Measurements from ENCODE around the gene RPL38.

The RPL38 gene

GRCh38 chr17:74235911-74236371, 32.5 kb downstream of the RPL38 start:
- Histone ChIP-seq H3K27me3 (ENCODE audit: control insufficient read depth in 2 of 2, insufficient read depth in 2 of 2, low read length in 2 of 2) (no peaks in the 10 kb centered on the region), H3K9ac (ENCODE audit: low read depth in 1 of 2, low read length in 2 of 2) (no peak overlapping the region), H3K27ac (ENCODE audit: low read depth in 2 of 2, low read length in 2 of 2) (no peak overlapping the region), H3K4me3 (ENCODE audit: low read length in 2 of 2) (no peak overlapping the region), H3K4me1 (ENCODE audit: control insufficient read depth in 2 of 2, insufficient read depth in 2 of 2, low read length in 2 of 2) (no peaks in the 10 kb centered on the region), H3K9me3 (ENCODE audit: control insufficient read depth in 2 of 2, low read length in 2 of 2) (no peaks in the 10 kb centered on the region), H3K36me3 (ENCODE audit: control insufficient read depth in 2 of 2, insufficient read depth in 2 of 2, low read length in 2 of 2) (no peaks in the 10 kb centered on the region)

GRCh38 chr17:74237321-74237720, 33.8 kb downstream of the RPL38 start:
- no peak overlapping the region for H3K9ac ChIP-seq (ENCODE audit: low read depth in 1 of 2, low read length in 2 of 2)
- peaks cover 0 to 2% of the 10 kb centered on the region in 2 donors for H3K27me3 ChIP-seq (ENCODE audit: control insufficient read depth in 2 of 2, insufficient read depth in 2 of 2, low read length in 2 of 2)
- H3K4me3 ChIP-seq (ENCODE audit: low read length in 2 of 2), result no peak overlapping the region
- no peaks in the 10 kb centered on the region for H3K36me3 ChIP-seq (ENCODE audit: control insufficient read depth in 2 of 2, insufficient read depth in 2 of 2, low read length in 2 of 2)
- H3K9me3 ChIP-seq (ENCODE audit: control insufficient read depth in 2 of 2, low read length in 2 of 2), result no peaks in the 10 kb centered on the region
- H3K27ac ChIP-seq (ENCODE audit: low read depth in 2 of 2, low read length in 2 of 2), result no peak overlapping the region
- H3K4me1 ChIP-seq (ENCODE audit: control insufficient read depth in 2 of 2, insufficient read depth in 2 of 2, low read length in 2 of 2), result no peaks in the 10 kb centered on the region

DNA sequence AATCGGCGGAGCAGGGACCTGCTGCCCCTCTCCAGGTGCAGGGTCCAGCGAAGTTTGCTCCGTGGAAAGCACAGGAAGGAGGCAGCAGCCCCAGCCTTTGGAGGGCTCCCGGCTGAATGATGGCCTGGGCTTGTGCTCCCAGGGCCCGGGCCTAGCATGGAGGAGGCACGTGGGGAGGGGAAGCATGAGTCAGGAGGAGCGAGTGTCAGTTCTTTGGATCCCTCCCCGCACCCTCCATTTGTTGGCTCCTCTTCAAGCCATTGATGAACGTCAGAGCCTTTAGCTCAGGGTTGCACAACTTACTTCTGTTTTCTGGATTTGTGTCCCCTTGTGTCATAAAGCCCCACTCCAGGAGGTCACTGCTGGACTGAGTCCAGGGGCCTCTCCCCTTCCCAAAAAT, 35.7 kb downstream of the RPL38 start:
- Histone ChIP-seq H3K9ac (ENCODE audit: low read depth in 1 of 2, low read length in 2 of 2) (no peak overlapping the region), H3K27ac (ENCODE audit: low read depth in 2 of 2, low read length in 2 of 2) (no peak overlapping the region)

GRCh38 chr17:74240618-74241205, 37.2 kb downstream of the RPL38 start:
- Histone ChIP-seq H3K9me3 (ENCODE audit: control insufficient read depth in 2 of 2, low read length in 2 of 2) (no peaks in the 10 kb centered on the region), H3K9ac (ENCODE audit: low read depth in 1 of 2, low read length in 2 of 2) (no peak overlapping the region), H3K36me3 (ENCODE audit: control insufficient read depth in 2 of 2, insufficient read depth in 2 of 2, low read length in 2 of 2) (no peaks in the 10 kb centered on the region), H3K27ac (ENCODE audit: low read depth in 2 of 2, low read length in 2 of 2) (no peak overlapping the region), H3K4me1 (ENCODE audit: control insufficient read depth in 2 of 2, insufficient read depth in 2 of 2, low read length in 2 of 2) (peaks cover 0 to 2% of the 10 kb centered on the region in 2 donors), H3K27me3 (ENCODE audit: control insufficient read depth in 2 of 2, insufficient read depth in 2 of 2, low read length in 2 of 2) (peaks cover 0 to 2% of the 10 kb centered on the region in 2 donors), H3K4me3 (ENCODE audit: low read length in 2 of 2) (no peak overlapping the region)

More for the DNA sequence above, 35.7 kb downstream of the RPL38 start:
- Histone ChIP-seq H3K27me3 (ENCODE audit: control insufficient read depth in 2 of 2, insufficient read depth in 2 of 2, low read length in 2 of 2) (peaks cover 0 to 2% of the 10 kb centered on the region in 2 donors), H3K36me3 (ENCODE audit: control insufficient read depth in 2 of 2, insufficient read depth in 2 of 2, low read length in 2 of 2) (no peaks in the 10 kb centered on the region), H3K9me3 (ENCODE audit: control insufficient read depth in 2 of 2, low read length in 2 of 2) (no peaks in the 10 kb centered on the region), H3K4me1 (ENCODE audit: control insufficient read depth in 2 of 2, insufficient read depth in 2 of 2, low read length in 2 of 2) (no peaks in the 10 kb centered on the region), H3K4me3 (ENCODE audit: low read length in 2 of 2) (no peak overlapping the region)

DNA sequence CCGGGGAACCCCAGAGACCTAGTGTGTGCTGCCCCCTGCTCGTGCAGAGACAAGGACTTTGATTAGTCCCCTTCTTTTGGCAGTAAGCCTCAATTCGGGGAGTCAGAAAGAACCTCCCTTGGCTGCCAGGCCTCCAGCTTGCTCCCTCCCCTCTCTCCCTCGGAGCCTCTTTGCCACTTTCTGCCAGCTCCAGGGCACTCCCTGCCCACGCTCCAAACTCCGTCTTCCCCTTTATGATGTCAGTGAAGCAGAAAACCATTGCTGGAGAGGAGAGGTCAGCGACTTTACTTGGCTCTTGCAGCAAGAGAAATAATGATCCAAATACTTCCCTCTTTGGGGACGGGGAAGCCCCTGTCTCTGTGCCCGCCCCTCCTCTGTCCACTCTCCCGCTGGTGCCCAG, 38.0 kb downstream of the RPL38 start:
- Histone ChIP-seq H3K4me1 (ENCODE audit: control insufficient read depth in 2 of 2, insufficient read depth in 2 of 2, low read length in 2 of 2) (peaks cover 0 to 2% of the 10 kb centered on the region in 2 donors), H3K4me3 (ENCODE audit: low read length in 2 of 2) (no peak overlapping the region), H3K36me3 (ENCODE audit: control insufficient read depth in 2 of 2, insufficient read depth in 2 of 2, low read length in 2 of 2) (no peaks in the 10 kb centered on the region), H3K27ac (ENCODE audit: low read depth in 2 of 2, low read length in 2 of 2) (no peak overlapping the region), H3K9ac (ENCODE audit: low read depth in 1 of 2, low read length in 2 of 2) (no peak overlapping the region), H3K9me3 (ENCODE audit: control insufficient read depth in 2 of 2, low read length in 2 of 2) (no peaks in the 10 kb centered on the region), H3K27me3 (ENCODE audit: control insufficient read depth in 2 of 2, insufficient read depth in 2 of 2, low read length in 2 of 2) (peaks cover 0 to 2% of the 10 kb centered on the region in 2 donors)

GRCh38 chr17:74241847-74242246, 38.4 kb downstream of the RPL38 start:
- Histone ChIP-seq H3K4me3 (ENCODE audit: low read length in 2 of 2) (no peak overlapping the region), H3K9ac (ENCODE audit: low read depth in 1 of 2, low read length in 2 of 2) (no peak overlapping the region), H3K9me3 (ENCODE audit: control insufficient read depth in 2 of 2, low read length in 2 of 2) (no peaks in the 10 kb centered on the region), H3K4me1 (ENCODE audit: control insufficient read depth in 2 of 2, insufficient read depth in 2 of 2, low read length in 2 of 2) (peaks cover 0 to 2% of the 10 kb centered on the region in 2 donors), H3K27ac (ENCODE audit: low read depth in 2 of 2, low read length in 2 of 2) (no peak overlapping the region), H3K27me3 (ENCODE audit: control insufficient read depth in 2 of 2, insufficient read depth in 2 of 2, low read length in 2 of 2) (peaks cover 0 to 2% of the 10 kb centered on the region in 2 donors), H3K36me3 (ENCODE audit: control insufficient read depth in 2 of 2, insufficient read depth in 2 of 2, low read length in 2 of 2) (no peaks in the 10 kb centered on the region)

- no peak overlapping the region for H3K27ac ChIP-seq (ENCODE audit: low read depth in 2 of 2, low read length in 2 of 2)
- H3K4me1 ChIP-seq (ENCODE audit: control insufficient read depth in 2 of 2, insufficient read depth in 2 of 2, low read length in 2 of 2), result peaks cover 0 to 2% of the 10 kb centered on the region in 2 donors
- H3K9me3 ChIP-seq (ENCODE audit: control insufficient read depth in 2 of 2, low read length in 2 of 2), result no peaks in the 10 kb centered on the region
- no peaks in the 10 kb centered on the region for H3K36me3 ChIP-seq (ENCODE audit: control insufficient read depth in 2 of 2, insufficient read depth in 2 of 2, low read length in 2 of 2)
- H3K9ac ChIP-seq (ENCODE audit: low read depth in 1 of 2, low read length in 2 of 2), result no peak overlapping the region
- no peak overlapping the region for H3K4me3 ChIP-seq (ENCODE audit: low read length in 2 of 2)
- peaks cover 0 to 2% of the 10 kb centered on the region in 2 donors for H3K27me3 ChIP-seq (ENCODE audit: control insufficient read depth in 2 of 2, insufficient read depth in 2 of 2, low read length in 2 of 2)
These were observed 39.7 kb downstream of the RPL38 start for GRCh38 chr17:74243013-74243755.

DNA sequence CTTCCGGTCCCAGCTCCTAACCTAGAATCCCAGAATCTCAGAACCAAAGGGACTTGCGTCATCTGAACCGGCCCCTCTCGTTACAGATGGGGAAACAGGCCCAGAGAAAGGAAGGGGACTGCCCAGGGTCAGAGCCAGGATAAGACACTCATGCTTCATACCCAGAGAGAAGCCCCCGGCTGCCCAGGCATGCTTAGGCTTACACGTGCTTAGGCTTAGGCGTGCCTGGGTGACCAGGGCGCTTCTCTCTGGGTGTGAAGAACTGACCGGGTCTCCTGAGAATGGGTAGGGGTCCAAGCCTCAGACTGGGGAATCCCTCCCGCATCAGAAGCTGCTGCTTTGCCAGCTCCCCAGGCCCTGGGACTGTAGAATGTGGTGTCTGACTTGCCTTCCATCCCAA, 40.6 kb downstream of the RPL38 start:
- Histone ChIP-seq H3K27me3 (ENCODE audit: control insufficient read depth in 2 of 2, insufficient read depth in 2 of 2, low read length in 2 of 2) (peaks cover 0 to 2% of the 10 kb centered on the region in 2 donors), H3K4me1 (ENCODE audit: control insufficient read depth in 2 of 2, insufficient read depth in 2 of 2, low read length in 2 of 2) (peaks cover 0 to 2% of the 10 kb centered on the region in 2 donors), H3K9me3 (ENCODE audit: control insufficient read depth in 2 of 2, low read length in 2 of 2) (no peaks in the 10 kb centered on the region), H3K36me3 (ENCODE audit: control insufficient read depth in 2 of 2, insufficient read depth in 2 of 2, low read length in 2 of 2) (no peaks in the 10 kb centered on the region), H3K4me3 (ENCODE audit: low read length in 2 of 2) (no peak overlapping the region), H3K9ac (ENCODE audit: low read depth in 1 of 2, low read length in 2 of 2) (no peak overlapping the region), H3K27ac (ENCODE audit: low read depth in 2 of 2, low read length in 2 of 2) (no peak overlapping the region)

DNA sequence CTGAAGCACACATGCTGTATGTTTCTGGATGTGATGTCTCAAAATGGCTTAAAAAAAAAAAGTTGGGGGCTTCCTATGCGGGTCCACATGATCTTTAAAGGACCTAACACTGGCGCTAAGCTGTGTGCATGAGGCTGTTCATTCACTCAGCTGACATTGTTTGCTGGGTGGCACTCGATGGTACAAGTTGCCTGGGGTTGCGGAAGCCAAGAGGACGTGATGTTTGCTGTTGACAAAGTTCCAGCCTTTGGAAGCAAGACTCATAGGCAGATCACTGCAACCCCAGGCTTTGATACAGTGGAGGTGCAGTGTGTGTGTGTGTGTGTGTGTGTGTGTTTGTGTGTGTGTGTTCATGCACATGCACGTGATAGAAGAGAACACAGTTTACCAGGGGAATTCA, 41.1 kb downstream of the RPL38 start:
- Histone ChIP-seq H3K4me1 (ENCODE audit: control insufficient read depth in 2 of 2, insufficient read depth in 2 of 2, low read length in 2 of 2) (peaks cover 0 to 2% of the 10 kb centered on the region in 2 donors), H3K9me3 (ENCODE audit: control insufficient read depth in 2 of 2, low read length in 2 of 2) (no peaks in the 10 kb centered on the region), H3K9ac (ENCODE audit: low read depth in 1 of 2, low read length in 2 of 2) (no peak overlapping the region), H3K36me3 (ENCODE audit: control insufficient read depth in 2 of 2, insufficient read depth in 2 of 2, low read length in 2 of 2) (no peaks in the 10 kb centered on the region), H3K27me3 (ENCODE audit: control insufficient read depth in 2 of 2, insufficient read depth in 2 of 2, low read length in 2 of 2) (peaks cover 0 to 2% of the 10 kb centered on the region in 2 donors), H3K27ac (ENCODE audit: low read depth in 2 of 2, low read length in 2 of 2) (no peak overlapping the region), H3K4me3 (ENCODE audit: low read length in 2 of 2) (no peak overlapping the region)

DNA sequence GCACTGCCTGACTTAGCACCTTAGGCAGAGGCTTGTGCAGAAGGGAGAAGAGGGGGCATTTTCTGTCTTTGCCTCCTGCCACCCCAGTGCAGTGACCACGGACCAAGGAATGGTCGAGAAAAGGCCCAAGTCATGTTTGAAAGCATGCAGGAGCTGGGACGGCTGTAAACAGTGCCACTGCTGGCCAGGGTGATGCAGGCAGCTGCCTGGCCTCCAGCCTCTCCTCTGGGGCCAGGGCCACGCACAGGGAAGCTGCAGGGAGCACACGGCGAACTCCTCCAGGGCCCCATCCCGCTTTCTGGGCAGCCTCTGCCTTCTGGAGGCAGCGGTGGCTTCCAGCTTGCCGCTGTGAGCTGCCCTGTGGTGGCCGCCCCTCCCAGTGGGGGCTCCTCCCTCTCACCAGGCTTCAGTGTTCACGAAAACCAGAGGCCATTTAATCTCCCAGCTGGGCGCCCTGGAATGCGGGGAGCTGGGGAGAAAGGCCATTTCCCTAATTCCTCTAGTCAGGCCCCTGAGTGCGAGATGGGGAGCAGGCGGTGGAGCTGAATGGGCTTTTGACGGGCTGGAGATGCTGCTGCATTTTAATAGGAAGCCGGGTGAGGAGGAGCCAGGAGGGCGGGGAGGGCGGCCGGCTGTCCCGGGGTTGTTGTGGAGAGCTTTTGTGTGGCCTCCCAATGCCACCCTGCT, 41.8 kb downstream of the RPL38 start:
- H3K27ac ChIP-seq (ENCODE audit: low read depth in 2 of 2, low read length in 2 of 2), result no peak overlapping the region
- H3K9ac ChIP-seq (ENCODE audit: low read depth in 1 of 2, low read length in 2 of 2), result no peak overlapping the region
- H3K4me1 ChIP-seq (ENCODE audit: control insufficient read depth in 2 of 2, insufficient read depth in 2 of 2, low read length in 2 of 2), result peaks cover 0 to 2% of the 10 kb centered on the region in 2 donors
- H3K4me3 ChIP-seq (ENCODE audit: low read length in 2 of 2), result no peak overlapping the region
- no peaks in the 10 kb centered on the region for H3K9me3 ChIP-seq (ENCODE audit: control insufficient read depth in 2 of 2, low read length in 2 of 2)
- H3K27me3 ChIP-seq (ENCODE audit: control insufficient read depth in 2 of 2, insufficient read depth in 2 of 2, low read length in 2 of 2), result peaks cover 0 to 2% of the 10 kb centered on the region in 2 donors
- no peaks in the 10 kb centered on the region for H3K36me3 ChIP-seq (ENCODE audit: control insufficient read depth in 2 of 2, insufficient read depth in 2 of 2, low read length in 2 of 2)

Measured in mucosa of rectum (tissue), 2 donors.